Activated effector memory CD4-positive, alpha-beta T cell treated with Interleukin-2 at 50 U/mL for 16 hours (primary cell): ENCODE data around the gene NCR3LG1.

Source experiments
- DNase-seq: peaks from one replicate; pipeline ENCODE4 v3.0.0-alpha.2; 2020

NCR3LG1 gene, protein sequence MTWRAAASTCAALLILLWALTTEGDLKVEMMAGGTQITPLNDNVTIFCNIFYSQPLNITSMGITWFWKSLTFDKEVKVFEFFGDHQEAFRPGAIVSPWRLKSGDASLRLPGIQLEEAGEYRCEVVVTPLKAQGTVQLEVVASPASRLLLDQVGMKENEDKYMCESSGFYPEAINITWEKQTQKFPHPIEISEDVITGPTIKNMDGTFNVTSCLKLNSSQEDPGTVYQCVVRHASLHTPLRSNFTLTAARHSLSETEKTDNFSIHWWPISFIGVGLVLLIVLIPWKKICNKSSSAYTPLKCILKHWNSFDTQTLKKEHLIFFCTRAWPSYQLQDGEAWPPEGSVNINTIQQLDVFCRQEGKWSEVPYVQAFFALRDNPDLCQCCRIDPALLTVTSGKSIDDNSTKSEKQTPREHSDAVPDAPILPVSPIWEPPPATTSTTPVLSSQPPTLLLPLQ

DNA sequence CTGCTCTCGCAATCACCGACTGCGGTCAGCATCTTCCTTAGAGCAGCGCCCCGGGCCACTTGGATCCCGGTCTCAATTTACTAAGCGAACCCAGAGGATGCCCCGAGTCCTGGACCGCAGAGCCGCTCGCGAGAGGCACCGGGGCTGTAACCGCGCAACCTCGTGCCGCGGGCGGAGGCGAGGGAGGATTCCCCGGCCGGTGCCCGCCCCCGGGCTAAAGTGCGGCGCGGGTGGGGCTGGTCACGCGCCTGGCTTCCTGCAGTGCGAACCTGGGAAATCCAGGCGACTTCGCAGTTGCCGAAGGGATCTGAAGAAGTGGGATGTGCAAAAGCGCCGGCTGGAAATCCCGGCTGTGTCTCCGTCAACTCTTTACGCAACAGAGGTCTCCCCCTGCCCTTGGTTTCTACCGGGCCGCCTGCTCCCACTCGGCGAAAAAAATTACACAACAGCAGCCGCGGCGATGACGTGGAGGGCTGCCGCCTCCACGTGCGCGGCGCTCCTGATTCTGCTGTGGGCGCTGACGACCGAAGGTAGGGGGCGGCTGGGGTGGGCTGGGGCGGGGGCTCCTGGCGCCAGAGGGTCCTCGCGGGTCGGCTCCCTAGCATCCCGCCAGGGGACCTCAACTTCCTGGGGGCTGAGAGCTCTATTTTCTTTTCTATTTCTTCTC, at the start of gene NCR3LG1:
NCR3LG1 (plus strand) TSS at position 291 of the 667 bp plus-strand sequence; CDS start at position 461, 170 bp downstream.
- DNase-seq = peak; percentile 37

DNA sequence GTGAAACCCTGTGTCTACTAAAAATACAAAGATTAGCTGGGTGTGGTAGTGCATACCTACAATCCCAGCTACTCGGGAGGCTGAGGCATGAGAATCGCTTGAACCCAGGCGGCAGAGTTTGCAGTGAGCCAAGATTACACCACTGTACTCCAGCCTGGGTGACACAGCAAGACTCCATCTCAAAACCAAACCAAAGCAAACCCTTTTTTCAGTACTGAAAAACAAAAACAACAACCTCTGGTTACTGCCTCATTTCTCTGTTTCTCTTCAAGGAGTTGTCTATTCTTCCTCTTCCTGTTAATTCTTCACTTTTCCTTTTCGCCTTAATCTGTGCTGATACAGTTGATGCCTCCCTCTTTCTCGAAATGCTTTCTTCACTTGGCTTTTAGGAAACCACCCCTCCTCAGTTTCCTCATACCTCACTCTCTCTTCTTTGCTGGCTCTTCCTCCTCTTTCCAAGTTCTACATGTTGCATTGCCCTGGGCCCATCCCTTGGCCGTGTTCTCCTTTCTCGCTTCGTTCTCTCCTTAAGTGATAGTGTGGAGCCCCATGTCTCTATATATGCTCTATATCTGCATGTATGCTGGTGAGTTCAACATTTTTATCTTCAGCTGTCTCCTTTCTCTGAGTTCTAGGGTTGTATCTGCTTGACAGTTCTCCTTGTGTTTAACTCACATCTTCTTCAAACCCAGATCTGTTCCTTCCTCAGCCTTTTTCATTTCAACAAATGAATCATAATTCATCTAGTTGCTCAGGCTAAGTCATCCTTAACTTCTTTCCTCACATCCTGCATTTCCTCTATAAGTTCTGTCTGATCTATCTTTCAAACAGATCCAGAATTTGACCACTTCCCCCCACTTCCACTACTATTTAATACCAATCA, 38.0 kb upstream of the NCR3LG1 start:
- no peak for DNase-seq

DNA sequence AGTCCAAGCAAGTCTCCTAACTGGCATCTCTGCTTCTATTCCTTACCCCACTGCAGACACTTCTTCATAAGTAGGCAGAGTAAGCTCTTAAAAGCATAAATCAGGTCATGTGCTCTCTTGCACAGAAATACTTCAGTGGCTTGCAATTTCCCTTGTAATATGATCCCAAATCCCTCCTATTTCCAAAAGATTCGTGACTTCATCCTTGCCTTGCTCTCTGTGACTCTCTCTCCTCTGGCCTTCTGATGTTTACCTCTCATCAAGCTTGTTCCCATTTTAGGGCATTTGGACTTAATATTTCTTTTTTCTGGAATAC, 37.4 kb upstream of the NCR3LG1 start:
- DNase-seq = no peak

DNA sequence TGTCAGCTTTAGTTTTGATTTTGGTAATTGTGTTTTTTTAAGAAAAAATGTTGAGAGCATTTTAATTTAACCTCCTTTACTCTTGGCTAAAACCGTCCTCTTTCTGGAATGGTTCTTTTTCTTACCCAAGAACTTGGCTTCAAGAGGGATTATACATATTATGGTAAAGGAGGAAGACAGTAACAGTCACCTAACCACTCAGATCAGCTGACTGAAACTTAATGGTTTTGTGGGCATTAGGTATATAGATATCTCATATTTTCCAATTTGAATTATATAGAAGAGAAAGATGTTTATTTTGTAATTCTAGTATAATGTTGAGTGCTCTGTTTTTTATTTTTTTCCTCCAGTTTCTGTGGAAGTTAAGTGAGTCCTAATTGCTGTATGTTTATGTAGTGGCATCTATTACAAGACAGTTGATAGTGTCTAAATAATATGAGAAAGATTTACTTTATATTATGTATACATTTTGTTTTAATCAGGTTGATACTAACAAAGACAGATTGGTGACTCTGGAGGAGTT, 36.6 kb upstream of the NCR3LG1 start:
- DNase-seq = no peak

DNA sequence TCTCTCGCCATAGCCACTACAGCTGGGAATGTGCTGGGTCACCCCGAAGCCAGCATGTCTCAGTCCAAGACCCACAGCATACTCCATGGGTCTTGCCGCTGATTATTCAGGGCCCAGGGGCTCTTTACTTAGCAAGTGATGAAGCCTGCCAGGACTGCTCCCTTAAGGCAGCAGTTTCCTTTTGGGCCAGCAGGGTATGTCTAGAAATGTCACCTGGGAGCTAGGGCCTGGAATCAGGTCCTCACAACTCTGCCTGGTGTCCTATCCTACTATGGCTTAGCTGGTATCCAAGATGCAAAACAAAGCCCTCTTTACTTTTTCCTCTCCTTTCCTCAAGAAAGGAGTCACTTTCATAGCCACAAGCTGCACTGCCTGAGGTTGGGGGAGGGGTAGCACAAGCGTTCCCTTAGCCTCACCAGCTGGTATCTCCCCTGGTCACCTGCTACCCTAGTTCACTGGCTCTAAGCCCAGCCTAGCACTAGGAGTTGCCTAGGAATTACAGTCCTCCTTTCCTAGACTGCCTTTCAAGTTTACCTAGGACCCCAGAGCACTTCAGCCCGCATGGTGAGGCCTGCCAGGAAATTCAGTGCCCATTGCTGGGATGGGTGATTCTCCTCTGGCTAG, 22.6 kb upstream of the NCR3LG1 start:
- DNase-seq = no peak

DNA sequence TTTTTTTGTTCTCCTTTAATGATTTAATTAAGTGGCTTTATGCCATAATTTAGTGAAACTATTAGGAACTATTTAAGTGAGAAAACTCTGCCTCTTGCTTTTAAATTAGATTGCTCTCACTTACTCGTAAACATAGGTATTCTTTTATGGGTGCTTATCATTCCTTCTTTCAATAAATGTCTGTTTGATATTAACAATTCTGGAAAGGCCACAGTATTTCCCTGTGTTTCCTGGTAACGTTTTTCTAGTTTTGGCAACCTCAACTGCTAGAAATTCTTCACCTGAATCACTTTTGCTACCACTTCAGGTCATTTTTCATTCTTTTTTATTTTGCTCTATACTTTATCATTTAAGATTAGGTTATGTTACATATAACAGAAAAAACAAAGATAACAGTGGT, 19.9 kb upstream of the NCR3LG1 start:
- no peak for DNase-seq

DNA sequence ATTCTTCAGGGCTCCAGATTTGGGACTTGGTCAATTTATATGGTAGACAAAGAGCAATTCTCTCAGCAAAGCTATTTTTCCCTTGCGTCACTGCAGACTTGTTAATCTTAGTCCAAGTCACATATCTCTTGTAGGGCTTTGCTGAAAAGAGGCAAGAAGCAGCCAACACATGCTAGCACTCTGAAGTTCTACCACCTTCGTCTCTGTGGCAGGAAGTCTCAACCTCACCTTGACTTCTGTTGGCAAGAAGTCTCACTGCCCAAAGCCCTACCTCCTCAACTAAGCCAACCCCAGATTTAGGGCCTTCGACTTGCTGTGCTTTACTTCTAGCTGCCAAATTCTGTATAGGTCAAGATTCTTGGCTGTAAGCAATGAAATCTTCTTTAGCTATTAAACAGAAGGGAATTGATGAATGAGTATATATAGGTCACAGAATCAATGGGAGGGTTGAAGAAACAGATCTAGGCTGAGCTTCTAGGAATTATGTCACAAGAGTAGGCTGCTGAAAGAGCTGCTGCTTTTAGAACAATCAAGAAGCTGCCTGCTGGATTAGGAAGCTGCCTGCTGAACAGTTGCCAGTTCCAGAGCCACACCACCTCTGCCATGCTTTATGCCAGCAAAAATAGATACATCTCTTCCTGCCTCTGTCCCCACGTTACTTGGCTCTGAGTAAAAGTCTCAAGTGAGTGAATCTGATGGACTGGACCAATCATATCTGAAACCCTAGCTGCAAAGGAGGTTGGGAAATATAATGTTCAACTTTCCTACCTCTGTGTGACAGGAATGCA, 17.6 kb upstream of the NCR3LG1 start:
- DNase-seq = no peak

DNA sequence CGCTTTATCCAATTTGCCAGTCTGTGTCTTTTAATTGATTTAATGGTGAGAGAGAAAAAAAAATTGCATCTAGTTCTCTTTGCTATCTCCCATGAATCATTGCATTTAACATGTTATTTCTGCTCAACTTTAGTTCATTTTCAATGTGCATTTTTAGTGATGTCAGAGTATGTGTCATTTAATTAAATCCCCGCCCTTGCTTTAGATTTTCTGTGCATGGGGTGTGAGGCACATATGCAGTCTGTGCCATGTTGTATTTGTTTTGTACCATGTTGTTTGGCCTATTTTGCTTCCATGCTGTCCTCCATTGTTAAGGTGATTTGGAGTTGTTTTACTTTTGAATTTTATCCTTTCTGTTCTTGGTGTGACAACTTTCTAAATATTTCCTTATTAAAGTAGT, 8.3 kb upstream of the NCR3LG1 start:
- no peak for DNase-seq

DNA sequence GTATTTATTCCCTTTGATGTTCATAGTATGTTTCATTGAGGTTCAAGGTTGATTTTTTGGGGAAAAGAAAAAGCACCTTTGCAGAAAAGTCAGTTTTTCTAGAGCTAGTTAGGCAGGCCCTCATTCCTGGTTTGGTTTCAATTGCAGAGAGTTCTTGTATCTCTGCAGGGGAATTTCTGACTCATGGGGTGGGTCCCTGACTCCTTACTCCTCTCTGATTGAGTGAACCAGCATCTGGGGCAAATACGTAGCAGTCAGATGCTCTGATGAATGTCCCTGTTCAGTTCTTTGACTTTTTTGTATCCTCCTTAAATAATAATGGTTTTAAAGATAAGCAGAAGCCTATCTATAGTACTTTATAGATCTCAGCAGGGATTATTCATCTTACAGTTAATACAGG, 7.7 kb upstream of the NCR3LG1 start:
- DNase-seq = no peak

DNA sequence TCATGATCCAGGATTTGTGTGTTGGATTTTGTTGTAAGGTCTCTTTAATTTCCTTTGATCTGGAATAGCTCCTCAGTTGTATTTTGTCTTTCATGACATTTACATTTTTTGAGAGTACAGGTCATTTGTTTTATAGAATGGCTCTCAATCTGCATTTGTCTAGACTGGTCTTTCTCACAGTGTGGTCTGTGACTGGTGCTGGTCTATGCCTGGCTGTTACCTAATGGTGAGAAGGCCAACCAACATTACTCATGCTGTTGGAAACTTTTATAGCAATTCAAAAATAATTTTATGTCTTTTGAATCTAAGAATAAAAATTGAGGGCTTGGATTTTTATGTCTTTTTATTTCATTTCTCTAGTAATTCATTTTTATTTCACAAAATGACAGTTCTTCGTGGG, 3.9 kb upstream of the NCR3LG1 start:
- no peak for DNase-seq

DNA sequence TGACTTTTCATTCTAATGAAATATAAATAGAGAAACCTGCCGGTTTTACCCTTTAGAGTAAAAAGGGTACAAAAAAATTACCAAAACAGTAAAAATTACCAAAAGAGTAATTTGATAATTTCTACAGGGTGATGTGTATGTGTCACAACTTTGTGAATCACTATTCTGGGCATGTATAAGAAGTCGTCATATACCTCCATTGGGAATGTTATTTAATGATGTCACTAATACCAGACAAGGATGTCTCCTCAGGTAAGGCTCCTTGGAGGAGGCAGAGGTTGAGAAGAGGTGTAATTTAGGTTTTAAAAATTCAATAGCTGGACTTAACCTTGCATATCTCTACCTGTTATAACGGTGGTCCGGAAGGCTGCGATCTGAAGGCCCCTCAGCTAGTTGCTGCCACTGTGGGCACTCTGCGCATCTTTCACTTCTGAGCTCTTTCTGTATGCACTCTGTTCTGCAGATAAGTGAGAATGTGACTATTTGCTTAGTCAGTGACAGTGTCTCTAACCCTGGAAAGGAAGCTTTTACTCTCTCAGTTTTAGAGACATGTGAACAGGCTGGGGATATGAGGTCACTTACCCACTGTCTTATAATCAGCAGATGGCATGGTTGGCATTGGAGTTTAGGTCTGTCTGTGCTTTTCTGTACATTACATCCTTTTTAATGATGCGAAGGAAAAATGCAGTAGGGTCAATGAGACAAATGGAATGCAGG, 987 bp upstream of the NCR3LG1 start:
- no peak for DNase-seq

DNA sequence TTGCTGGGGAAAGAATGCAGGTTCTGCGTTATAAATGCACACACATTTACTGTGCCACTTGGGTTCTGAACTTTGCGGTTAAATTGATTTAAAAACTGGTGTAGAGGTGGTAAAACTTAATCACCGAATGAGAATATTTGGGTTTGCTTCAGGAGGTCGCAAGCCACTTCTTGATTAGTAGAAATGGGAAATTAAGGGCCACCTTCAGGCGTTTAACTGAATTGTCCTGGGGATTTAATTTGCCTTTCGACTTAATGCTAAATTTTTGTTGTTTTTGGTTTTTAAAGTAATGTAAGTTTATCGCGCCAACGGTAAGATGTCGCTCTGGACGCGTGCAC, 459 bp upstream of the NCR3LG1 start:
- DNase-seq = no peak

DNA sequence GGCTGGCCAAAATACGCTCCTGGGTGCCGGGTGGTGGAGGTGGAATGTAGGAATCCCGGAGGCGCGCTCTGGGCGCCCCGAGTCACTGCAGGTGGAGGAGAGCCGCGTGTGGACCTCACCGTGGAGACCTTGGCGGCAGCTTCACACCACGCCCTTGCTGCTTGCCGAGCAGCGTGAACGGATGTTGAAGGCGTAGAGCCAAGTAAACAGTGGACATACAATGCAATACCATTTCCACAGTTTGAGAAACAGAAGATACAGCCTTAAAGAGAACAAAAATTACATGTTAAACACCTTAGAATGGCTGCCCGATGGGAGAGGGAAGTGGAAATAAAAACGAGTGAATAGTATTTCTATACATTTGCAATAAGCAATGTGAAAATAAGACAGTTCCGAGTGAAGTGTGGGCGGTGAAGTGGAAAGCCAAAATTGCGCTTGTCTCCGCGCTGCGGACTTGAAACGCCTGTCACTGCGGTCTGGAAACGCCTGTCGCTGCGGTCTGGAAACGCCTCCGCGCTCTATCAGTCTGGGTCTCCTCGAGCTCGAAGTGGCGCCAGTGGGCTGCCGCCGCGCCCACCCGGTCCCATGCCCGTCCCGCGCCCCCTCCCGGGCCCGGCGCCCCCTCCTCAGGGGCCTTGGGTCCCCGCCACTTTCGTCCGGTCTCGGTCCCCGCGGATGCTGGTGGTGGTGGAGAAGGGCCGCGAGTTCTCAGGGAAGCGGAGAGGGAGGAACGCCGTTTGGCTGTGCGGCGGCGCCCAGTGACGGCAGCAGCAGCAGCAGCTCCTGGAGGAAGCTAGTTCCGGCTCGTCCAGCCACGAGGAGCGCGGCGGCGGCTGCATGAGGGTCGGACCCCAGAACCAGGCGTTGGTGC, 1.6 kb downstream of the NCR3LG1 start:
- peak; percentile 15 for DNase-seq

DNA sequence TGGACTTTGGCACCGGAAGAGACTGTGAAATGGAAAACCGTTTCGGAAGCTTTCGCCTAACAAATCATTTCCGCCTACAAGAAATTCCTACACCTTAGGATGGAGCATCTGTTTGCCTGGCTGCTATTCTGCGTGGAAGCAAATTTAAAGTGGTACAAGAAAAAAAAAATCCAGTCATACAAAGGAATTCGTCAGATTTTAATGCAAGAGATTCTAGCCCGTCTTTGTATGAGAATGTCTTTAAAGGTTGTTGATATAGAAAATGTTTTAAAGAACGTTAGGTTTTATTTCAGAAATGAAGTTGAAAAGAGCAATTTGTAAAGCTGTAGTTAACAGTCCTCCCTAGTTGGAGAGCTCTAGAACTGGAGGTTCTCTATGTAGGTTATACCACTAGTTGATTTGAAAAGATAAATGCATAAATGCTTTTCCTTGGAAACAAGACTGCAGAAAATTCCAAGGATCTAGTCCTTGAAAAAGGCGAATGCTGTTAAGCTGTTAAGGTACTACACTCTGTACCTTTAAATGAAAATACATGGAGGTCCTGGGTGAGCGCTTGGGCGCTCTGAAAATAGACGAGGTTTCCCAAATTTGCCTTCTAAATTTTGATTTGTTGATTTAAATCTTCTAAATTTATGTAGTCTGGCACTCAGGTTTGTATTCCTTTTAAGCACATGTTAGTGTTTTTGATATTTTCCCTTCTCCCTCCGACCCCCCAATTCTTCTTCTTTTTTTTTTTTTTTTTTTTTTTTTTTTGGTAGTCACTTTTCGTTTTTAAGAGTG, 2.4 kb downstream of the NCR3LG1 start:
- no peak for DNase-seq

DNA sequence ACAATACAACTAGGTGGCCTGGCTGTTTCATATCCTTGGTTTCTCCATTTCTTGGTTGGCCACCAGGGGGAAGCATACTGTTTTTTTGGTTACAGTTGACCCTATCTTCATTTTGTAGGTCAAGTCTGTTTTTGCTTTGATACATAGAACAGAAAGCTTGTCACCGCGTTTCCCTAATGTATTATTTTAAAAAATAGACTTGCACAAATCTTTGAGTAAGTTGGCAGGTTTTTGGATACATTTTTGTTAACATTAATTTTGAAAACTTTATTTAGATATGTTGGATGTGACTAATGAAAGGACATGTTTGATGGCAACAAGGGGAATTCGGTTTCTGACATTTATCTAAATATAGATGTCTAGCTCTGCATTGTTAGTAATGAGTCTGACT, 3.0 kb downstream of the NCR3LG1 start:
- peak; percentile 15 for DNase-seq

DNA sequence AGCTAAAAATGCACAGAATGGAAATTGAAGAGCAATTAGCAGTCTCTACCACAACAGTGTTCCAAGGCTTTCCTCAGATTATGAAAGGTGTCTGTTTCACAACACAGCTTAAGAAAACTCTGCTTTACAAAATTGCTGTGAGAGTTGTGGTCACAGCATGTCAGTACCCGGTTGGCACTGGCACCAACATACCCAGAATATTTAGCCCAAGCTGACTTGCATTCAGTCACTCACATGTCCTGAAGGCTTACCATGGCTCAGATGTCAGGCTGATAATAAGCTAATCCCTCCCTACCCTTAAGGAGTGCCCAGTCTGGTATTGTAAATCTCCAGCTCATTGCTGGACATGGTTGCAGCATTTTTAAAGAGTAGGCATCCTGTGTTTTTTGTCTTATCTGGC, 14.9 kb downstream of the NCR3LG1 start:
- DNase-seq = no peak

DNA sequence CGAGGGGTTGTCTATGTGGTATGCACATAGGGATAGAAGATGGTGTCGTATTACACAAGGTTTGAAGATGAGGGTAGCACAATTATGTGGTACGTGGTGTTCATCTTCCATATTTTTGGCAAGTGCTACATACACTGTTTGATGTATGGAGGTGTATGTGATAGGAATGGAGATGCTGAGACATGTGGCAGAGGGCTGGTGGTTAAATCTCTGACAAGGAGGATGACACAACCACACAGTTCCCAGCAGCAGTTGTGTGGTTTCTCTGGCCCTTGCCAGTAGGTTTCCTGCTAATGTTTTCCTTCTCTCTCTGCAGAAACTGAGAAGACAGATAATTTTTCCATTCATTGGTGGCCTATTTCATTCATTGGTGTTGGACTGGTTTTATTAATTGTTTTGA, 17.0 kb downstream of the NCR3LG1 start:
- no peak for DNase-seq

DNA sequence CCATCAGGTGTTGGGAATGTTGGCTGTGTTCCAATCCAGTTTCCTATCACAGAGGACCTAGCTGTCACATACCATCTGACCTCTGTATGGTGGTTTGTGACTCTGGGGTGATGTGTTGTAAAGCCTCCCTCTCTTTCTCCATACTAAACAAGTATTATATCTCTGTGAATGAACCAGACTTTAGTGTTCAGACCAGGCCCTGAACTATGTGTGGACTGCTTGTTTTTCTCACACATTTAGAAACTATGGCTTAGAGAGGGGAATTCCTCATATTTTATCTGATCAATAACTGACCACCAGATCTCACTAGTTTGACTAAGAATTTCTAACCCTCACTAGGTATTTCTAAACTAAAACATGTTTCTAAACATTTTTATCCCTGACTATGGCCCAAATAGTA, 17.5 kb downstream of the NCR3LG1 start:
- DNase-seq = no peak

DNA sequence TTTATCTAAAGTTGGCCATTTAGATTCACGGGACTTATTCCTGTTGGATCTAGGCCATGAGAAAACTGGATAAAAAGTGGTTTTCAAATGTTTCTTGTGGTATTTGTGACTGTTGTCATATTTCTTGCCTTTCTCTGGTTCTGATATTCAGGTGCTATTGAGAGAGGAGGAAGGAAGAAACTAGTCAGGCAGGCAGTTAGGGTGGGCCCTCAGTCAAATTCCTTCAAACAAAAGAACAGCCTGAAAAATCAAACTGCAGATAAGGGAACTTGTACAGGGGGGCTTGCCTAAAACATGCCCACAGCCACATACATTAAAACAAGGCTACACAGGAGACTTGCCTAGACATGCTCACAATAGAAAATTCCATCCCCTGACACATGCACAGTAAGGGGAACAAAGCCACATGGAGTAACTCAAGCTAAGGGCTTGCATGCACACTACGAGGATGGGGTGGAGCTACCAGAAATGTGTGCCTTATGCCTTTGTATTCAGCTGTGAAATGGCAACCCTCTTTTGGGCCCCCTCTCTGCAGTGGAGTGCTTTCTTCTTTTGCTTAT, 18.2 kb downstream of the NCR3LG1 start:
- no peak for DNase-seq
